Suprapubic skin (tissue), 4 donors: ENCODE data around the gene MGAT5B. TPM values are rescaled to one million over a fixed set of nuclear protein-coding genes. Genes with fewer than 3 reads are reported as not detected.

Experiments
- DNase-seq, 2 donors: peaks; one replicate each; pipeline ENCODE4 v3.0.0-alpha.2; 2019; ENCODE audit warnings: low spot score in 2 of 2
- H3K27ac ChIP-seq: fragments of 200-600 bp; sonication (generic); one replicate; pipeline ENCODE4 v1.5.1; 2019
- H3K27me3 ChIP-seq: fragments of 200-600 bp; sonication (generic); one replicate; pipeline ENCODE4 v1.5.1; 2019
- H3K36me3 ChIP-seq: fragments of 200-600 bp; sonication (generic); one replicate; pipeline ENCODE4 v1.5.1; 2019
- H3K4me1 ChIP-seq: fragments of 200-600 bp; sonication (generic); one replicate; pipeline ENCODE4 v1.5.1; 2019
- H3K4me3 ChIP-seq: fragments of 200-600 bp; sonication (generic); one replicate; pipeline ENCODE4 v1.5.1; 2019; ENCODE audit warnings: mild to moderate bottlenecking
- H3K9me3 ChIP-seq: fragments of 200-600 bp; sonication (generic); one replicate; pipeline ENCODE4 v1.5.1; 2019
- CTCF ChIP-seq, 2 donors: fragments of 200-600 bp in 1 of 2; fragments of 450-650 bp in 1 of 2; sonication (generic) in 1 of 2; IDR thresholded peaks; one replicate each; pipeline ENCODE4 v1.5.1; 2016 to 2019; ENCODE audit warnings: antibody characterized with exemption in 2 of 2, mild to moderate bottlenecking in 1 of 2, moderate library complexity in 1 of 2
- EP300 ChIP-seq: sonication (generic); formaldehyde crosslinking; IDR thresholded peaks from one replicate; pipeline ENCODE4 v1.6.1; 2017; ENCODE audit warnings: antibody characterized with exemption
- POLR2A ChIP-seq, 2 donors: fragments of 450-650 bp; IDR thresholded peaks; one replicate each; pipeline ENCODE4 v1.6.1; 2017; ENCODE audit warnings: antibody characterized with exemption in 2 of 2, mild to moderate bottlenecking in 2 of 2, moderate library complexity in 2 of 2
- POLR2AphosphoS5 ChIP-seq, 3 donors: sonication (generic); formaldehyde crosslinking; IDR thresholded peaks; one replicate each; pipeline ENCODE4 v1.6.1; 2017; ENCODE audit warnings: antibody characterized with exemption in 3 of 3
- WGBS: methylation state at CpG from one replicate; pipeline ENCODE4 v1.1.5; 2018; 5-methylcytosine and 5-hydroxymethylcytosine counted together
- total RNA-seq, 4 donors: library from RNA; depleted of rRNA; stranded (reverse); fragments of >200 nt; gene quantifications; one replicate each; pipeline ENCODE4 v1.1.0, GENCODE V29; 2016

Gene MGAT5B
- total RNA-seq, 4 donors from 2014 or later, result 0.26 to 0.72 (median 0.30) TPM; not detected in 1

GRCh38 chr17:76881408-76881807, 13.2 kb downstream of the MGAT5B start:
- WGBS, result 88% methylated on average over 6 of the region's 6 CpGs
- Histone ChIP-seq H3K9me3 (no peaks in the 10 kb centered on the region), H3K27ac (no peak overlapping the region), H3K27me3 (peaks cover 27% of the 10 kb centered on the region), H3K4me1 (no peaks in the 10 kb centered on the region), H3K36me3 (no peaks in the 10 kb centered on the region), H3K4me3 (no peak overlapping the region)
- no peak for TF ChIP-seq CTCF (IDR thresholded peaks at IDR 0.05)
- TF ChIP-seq POLR2A (IDR thresholded peaks at IDR 0.05), result no peak
- TF ChIP-seq POLR2AphosphoS5 (IDR thresholded peaks at IDR 0.05), result no peak
- no peak for TF ChIP-seq EP300
- DNase-seq, result no peak

GRCh38 chr17:76881966-76882365, 13.8 kb downstream of the MGAT5B start:
- TF ChIP-seq CTCF (IDR thresholded peaks at IDR 0.05) (no peak), POLR2A (IDR thresholded peaks at IDR 0.05) (no peak), EP300 (no peak), POLR2AphosphoS5 (IDR thresholded peaks at IDR 0.05) (no peak)
- 83% methylated on average over 15 of the region's 20 CpGs for WGBS
- Histone ChIP-seq H3K9me3 (no peaks in the 10 kb centered on the region), H3K36me3 (no peaks in the 10 kb centered on the region), H3K4me3 (no peak overlapping the region), H3K27me3 (peaks cover 27% of the 10 kb centered on the region), H3K27ac (no peak overlapping the region), H3K4me1 (no peaks in the 10 kb centered on the region)
- DNase-seq, result no peak

GRCh38 chr17:76883744-76884525, 15.7 kb downstream of the MGAT5B start:
- WGBS, result 83% methylated on average over 10 of the region's 10 CpGs
- no peak overlapping the region for H3K27ac ChIP-seq
- TF ChIP-seq CTCF (IDR thresholded peaks at IDR 0.05) (no peak), POLR2AphosphoS5 (IDR thresholded peaks at IDR 0.05) (no peak), EP300 (no peak), POLR2A (IDR thresholded peaks at IDR 0.05) (no peak)
- H3K4me3 ChIP-seq, result no peak overlapping the region
- no peak for DNase-seq
- H3K9me3 ChIP-seq, result no peaks in the 10 kb centered on the region
- peaks cover 26% of the 10 kb centered on the region for H3K27me3 ChIP-seq
- no peaks in the 10 kb centered on the region for H3K36me3 ChIP-seq
- no peaks in the 10 kb centered on the region for H3K4me1 ChIP-seq

- WGBS, result 50% methylated on average over 15 of the region's 16 CpGs
These were observed 17.0 kb downstream of the MGAT5B start for GRCh38 chr17:76884995-76885893.

More at GRCh38 chr17:76884995-76885893, 17.0 kb downstream of the MGAT5B start:
- DNase-seq, result no peak
- H3K4me1 ChIP-seq, result no peaks in the 10 kb centered on the region
- no peaks in the 10 kb centered on the region for H3K9me3 ChIP-seq
- no peak overlapping the region for H3K4me3 ChIP-seq
- H3K27ac ChIP-seq, result no peak overlapping the region
- H3K36me3 ChIP-seq, result no peaks in the 10 kb centered on the region
- H3K27me3 ChIP-seq, result peaks cover 15% of the 10 kb centered on the region
- TF ChIP-seq CTCF (IDR thresholded peaks at IDR 0.05) (no peak), EP300 (no peak), POLR2A (IDR thresholded peaks at IDR 0.05) (no peak), POLR2AphosphoS5 (IDR thresholded peaks at IDR 0.05) (no peak)
